Stimulated activated effector memory CD8-positive, alpha-beta T cell treated with anti-CD3 and anti-CD28 coated beads, Interleukin-12 subunit alpha, Interleukin-12 subunit beta, amount 100 ng/mL, for 72 hours (primary cell): Measurements from ENCODE around the gene BCDIN3D.
A peak's percentile ranks its signal among the peaks of the same experiment; 100 is the strongest.

Source experiments
- ATAC-seq: fragments of 150-1000 bp; cut with Tn5 transposase; 2 replicates; pipeline ENCODE4 v1.10.0; 2021
- DNase-seq, 2 donors: peaks; one replicate each; pipeline ENCODE4 v3.0.0; 2021 to 2022; ENCODE audit warnings: low spot score in 2 of 2
- H3K27ac Mint-ChIP-seq: one replicate; pipeline ENCODE4 v1.8.0; 2022; ENCODE audit warnings: mild to moderate bottlenecking, mixed read lengths
- H3K36me3 Mint-ChIP-seq: one replicate; pipeline ENCODE4 v1.8.0; 2022; ENCODE audit warnings: mild to moderate bottlenecking, mixed read lengths
- H3K4me1 Mint-ChIP-seq: one replicate; pipeline ENCODE4 v1.8.0; 2022; ENCODE audit warnings: mixed read lengths
- H3K4me3 Mint-ChIP-seq: one replicate; pipeline ENCODE4 v1.8.0; 2022; ENCODE audit warnings: mild to moderate bottlenecking, mixed read lengths
- H3K9me3 Mint-ChIP-seq: one replicate; pipeline ENCODE4 v1.8.0; 2022; ENCODE audit warnings: mixed read lengths

BCDIN3D gene

GRCh38 chr12:49842519-49843352, at the start of gene BCDIN3D:
BCDIN3D (minus strand) TSS chr12:49843106; CDS start chr12:49843087, 19 bp downstream.
- peak; percentile 94 for ATAC-seq
- Mint-ChIP-seq H3K36me3 (peaks cover 13% of the 10 kb centered on the region), H3K4me1 (peaks cover 42% of the 10 kb centered on the region), H3K9me3 (no peaks in the 10 kb centered on the region), H3K27ac (peak within 1 kb of the TSS; percentile 95), H3K4me3 (peak within 1 kb of the TSS; percentile 91)
- DNase-seq, result peak; percentile 92 to 96

- no peak for DNase-seq
- peaks cover 19% of the 10 kb centered on the region for H3K4me1 Mint-ChIP-seq
- no peaks in the 10 kb centered on the region for H3K9me3 Mint-ChIP-seq
- H3K27ac Mint-ChIP-seq, result no peak overlapping the region
- ATAC-seq, result no peak
- H3K4me3 Mint-ChIP-seq, result no peak overlapping the region
- no peaks in the 10 kb centered on the region for H3K36me3 Mint-ChIP-seq
Measured at GRCh38 chr12:49892084-49892731, 49.3 kb upstream of the BCDIN3D start.

GRCh38 chr12:49891476-49891875, 48.6 kb upstream of the BCDIN3D start:
- Mint-ChIP-seq H3K36me3 (no peaks in the 10 kb centered on the region), H3K4me1 (peaks cover 19% of the 10 kb centered on the region), H3K9me3 (no peaks in the 10 kb centered on the region), H3K4me3 (no peak overlapping the region), H3K27ac (no peak overlapping the region)
- DNase-seq (no peak), ATAC-seq (no peak)

GRCh38 chr12:49891012-49891411, 48.1 kb upstream of the BCDIN3D start:
- Mint-ChIP-seq H3K9me3 (no peaks in the 10 kb centered on the region), H3K4me3 (no peak overlapping the region), H3K27ac (no peak overlapping the region), H3K4me1 (peaks cover 19% of the 10 kb centered on the region), H3K36me3 (no peaks in the 10 kb centered on the region)
- DNase-seq (no peak), ATAC-seq (no peak)

- H3K9me3 Mint-ChIP-seq, result no peaks in the 10 kb centered on the region
- H3K4me1 Mint-ChIP-seq, result peaks cover 19% of the 10 kb centered on the region
- no peak for ATAC-seq
- no peaks in the 10 kb centered on the region for H3K36me3 Mint-ChIP-seq
- H3K4me3 Mint-ChIP-seq, result no peak overlapping the region
- H3K27ac Mint-ChIP-seq, result peak overlapping the region; percentile 72
- no peak for DNase-seq
Measured at GRCh38 chr12:49890096-49890461, 47.2 kb upstream of the BCDIN3D start.

GRCh38 chr12:49889361-49890095, 46.6 kb upstream of the BCDIN3D start:
- peak overlapping the region; percentile 72 for H3K27ac Mint-ChIP-seq
- ATAC-seq, result no peak
- no peaks in the 10 kb centered on the region for H3K36me3 Mint-ChIP-seq

GRCh38 chr12:49888461-49889151, 45.7 kb upstream of the BCDIN3D start:
- no peak for DNase-seq
- Mint-ChIP-seq H3K36me3 (no peaks in the 10 kb centered on the region), H3K27ac (no peak overlapping the region), H3K9me3 (no peaks in the 10 kb centered on the region), H3K4me3 (no peak overlapping the region), H3K4me1 (peaks cover 10% of the 10 kb centered on the region)
- ATAC-seq, result peak; percentile 27

More at GRCh38 chr12:49889361-49890095, 46.6 kb upstream of the BCDIN3D start:
- peaks cover 17% of the 10 kb centered on the region for H3K4me1 Mint-ChIP-seq
- no peaks in the 10 kb centered on the region for H3K9me3 Mint-ChIP-seq
- DNase-seq, result no peak
- no peak overlapping the region for H3K4me3 Mint-ChIP-seq

GRCh38 chr12:49887536-49888401, 44.9 kb upstream of the BCDIN3D start:
- Mint-ChIP-seq H3K27ac (no peak overlapping the region), H3K4me1 (peaks cover 8% of the 10 kb centered on the region), H3K4me3 (no peak overlapping the region), H3K9me3 (no peaks in the 10 kb centered on the region), H3K36me3 (no peaks in the 10 kb centered on the region)
- no peak for DNase-seq
- ATAC-seq, result no peak

GRCh38 chr12:49887091-49887490, 44.2 kb upstream of the BCDIN3D start:
- Mint-ChIP-seq H3K27ac (no peak overlapping the region), H3K9me3 (no peaks in the 10 kb centered on the region), H3K4me3 (no peak overlapping the region), H3K4me1 (peaks cover 1% of the 10 kb centered on the region), H3K36me3 (no peaks in the 10 kb centered on the region)
- ATAC-seq, result no peak
- DNase-seq, result no peak

GRCh38 chr12:49885663-49886461, 43.0 kb upstream of the BCDIN3D start:
- no peak for ATAC-seq
- Mint-ChIP-seq H3K36me3 (no peaks in the 10 kb centered on the region), H3K4me3 (no peak overlapping the region), H3K4me1 (no peaks in the 10 kb centered on the region), H3K27ac (no peak overlapping the region), H3K9me3 (no peaks in the 10 kb centered on the region)
- no peak for DNase-seq

- no peaks in the 10 kb centered on the region for H3K9me3 Mint-ChIP-seq
- H3K4me3 Mint-ChIP-seq, result no peak overlapping the region
- no peak overlapping the region for H3K27ac Mint-ChIP-seq
- no peaks in the 10 kb centered on the region for H3K36me3 Mint-ChIP-seq
- DNase-seq (no peak), ATAC-seq (no peak)
- H3K4me1 Mint-ChIP-seq, result peaks cover 5% of the 10 kb centered on the region
Measured at GRCh38 chr12:49885118-49885517, 42.2 kb upstream of the BCDIN3D start.

- no peak overlapping the region for H3K4me3 Mint-ChIP-seq
- no peak overlapping the region for H3K27ac Mint-ChIP-seq
- H3K4me1 Mint-ChIP-seq, result peaks cover 18% of the 10 kb centered on the region
- H3K9me3 Mint-ChIP-seq, result no peaks in the 10 kb centered on the region
- ATAC-seq, result no peak
- no peaks in the 10 kb centered on the region for H3K36me3 Mint-ChIP-seq
- DNase-seq, result no peak
Measured at GRCh38 chr12:49882851-49883464, 40.1 kb upstream of the BCDIN3D start.

GRCh38 chr12:49882248-49882850, 39.4 kb upstream of the BCDIN3D start:
- H3K27ac Mint-ChIP-seq, result no peak overlapping the region
- H3K4me3 Mint-ChIP-seq, result no peak overlapping the region
- DNase-seq (no peak), ATAC-seq (no peak)
- H3K4me1 Mint-ChIP-seq, result peaks cover 18% of the 10 kb centered on the region
- H3K9me3 Mint-ChIP-seq, result no peaks in the 10 kb centered on the region
- no peaks in the 10 kb centered on the region for H3K36me3 Mint-ChIP-seq
